Peyer's patch (tissue), 4 donors: ENCODE measurements around the gene MRNIP.

Experiments used
- POLR2A ChIP-seq, 2 donors: fragments of 450-650 bp; IDR thresholded peaks; one replicate each; pipeline ENCODE4 v1.5.1; 2017; ENCODE audit warnings: antibody characterized with exemption in 2 of 2, mild to moderate bottlenecking in 2 of 2, moderate library complexity in 2 of 2
- TF ChIP-seq, protein P1 (sequence below), 6 experiments: fragments of 450-650 bp in 4 of 6; fragments of 200-600 bp in 2 of 6; sonication (generic) in 1 of 6; IDR thresholded peaks; one replicate each; pipeline ENCODE4 v1.5.1; 2017 to 2019; ENCODE audit warnings: antibody characterized with exemption in 6 of 6, mild to moderate bottlenecking in 3 of 6, moderate library complexity in 1 of 6

DNA sequence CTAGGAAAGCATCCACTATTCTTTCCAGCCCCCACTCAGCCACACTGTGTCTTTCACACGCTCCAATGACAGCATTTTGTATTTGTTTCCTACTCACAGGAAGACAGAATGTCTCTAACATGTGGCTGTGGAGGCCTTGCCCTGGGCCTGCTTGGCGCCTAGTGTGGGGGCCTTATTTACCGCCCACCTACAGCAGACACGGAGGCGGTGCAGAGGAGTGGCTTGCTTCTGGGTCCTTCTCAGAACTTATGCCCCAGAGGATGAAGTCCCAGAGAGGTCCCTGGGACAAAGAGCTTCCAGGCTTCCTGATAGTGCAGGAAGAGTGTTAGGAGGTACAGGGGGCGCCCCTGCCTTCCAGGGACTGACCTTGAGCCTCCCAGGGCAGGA, 8.5 kb upstream of the MRNIP start:
- TF ChIP-seq, protein P1, sequence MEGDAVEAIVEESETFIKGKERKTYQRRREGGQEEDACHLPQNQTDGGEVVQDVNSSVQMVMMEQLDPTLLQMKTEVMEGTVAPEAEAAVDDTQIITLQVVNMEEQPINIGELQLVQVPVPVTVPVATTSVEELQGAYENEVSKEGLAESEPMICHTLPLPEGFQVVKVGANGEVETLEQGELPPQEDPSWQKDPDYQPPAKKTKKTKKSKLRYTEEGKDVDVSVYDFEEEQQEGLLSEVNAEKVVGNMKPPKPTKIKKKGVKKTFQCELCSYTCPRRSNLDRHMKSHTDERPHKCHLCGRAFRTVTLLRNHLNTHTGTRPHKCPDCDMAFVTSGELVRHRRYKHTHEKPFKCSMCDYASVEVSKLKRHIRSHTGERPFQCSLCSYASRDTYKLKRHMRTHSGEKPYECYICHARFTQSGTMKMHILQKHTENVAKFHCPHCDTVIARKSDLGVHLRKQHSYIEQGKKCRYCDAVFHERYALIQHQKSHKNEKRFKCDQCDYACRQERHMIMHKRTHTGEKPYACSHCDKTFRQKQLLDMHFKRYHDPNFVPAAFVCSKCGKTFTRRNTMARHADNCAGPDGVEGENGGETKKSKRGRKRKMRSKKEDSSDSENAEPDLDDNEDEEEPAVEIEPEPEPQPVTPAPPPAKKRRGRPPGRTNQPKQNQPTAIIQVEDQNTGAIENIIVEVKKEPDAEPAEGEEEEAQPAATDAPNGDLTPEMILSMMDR (IDR thresholded peaks at IDR 0.05) = no peak
- no peak for TF ChIP-seq POLR2A (IDR thresholded peaks at IDR 0.05)
